ENCODE measurements around the gene SLC5A2.

DNA sequence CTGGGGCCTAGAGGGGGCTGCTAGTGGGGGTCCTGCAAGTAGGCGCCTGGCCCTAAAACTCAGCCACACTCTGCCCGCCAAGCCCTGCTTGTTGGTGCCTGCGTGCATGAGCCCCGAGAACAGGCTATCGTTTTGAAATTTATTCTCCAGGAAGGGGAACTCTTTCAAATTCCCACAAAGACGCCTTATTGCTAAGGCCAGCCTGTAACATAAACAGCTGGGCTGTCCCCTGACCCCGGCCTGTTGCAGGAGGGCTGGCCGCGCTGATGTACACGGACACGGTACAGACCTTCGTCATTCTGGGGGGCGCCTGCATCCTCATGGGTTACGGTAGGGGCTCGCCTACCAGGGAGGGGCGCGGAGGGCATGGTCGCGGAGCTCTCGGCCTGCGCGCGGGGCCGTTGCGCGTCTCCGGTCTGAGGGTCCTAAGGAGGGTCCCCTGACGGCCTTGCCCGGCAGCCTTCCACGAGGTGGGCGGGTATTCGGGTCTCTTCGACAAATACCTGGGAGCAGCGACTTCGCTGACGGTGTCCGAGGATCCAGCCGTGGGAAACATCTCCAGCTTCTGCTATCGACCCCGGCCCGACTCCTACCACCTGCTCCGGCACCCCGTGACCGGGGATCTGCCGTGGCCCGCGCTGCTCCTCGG lies 4.3 kb downstream of the SLC5A2 start:
- TF ChIP-seq, protein P1, sequence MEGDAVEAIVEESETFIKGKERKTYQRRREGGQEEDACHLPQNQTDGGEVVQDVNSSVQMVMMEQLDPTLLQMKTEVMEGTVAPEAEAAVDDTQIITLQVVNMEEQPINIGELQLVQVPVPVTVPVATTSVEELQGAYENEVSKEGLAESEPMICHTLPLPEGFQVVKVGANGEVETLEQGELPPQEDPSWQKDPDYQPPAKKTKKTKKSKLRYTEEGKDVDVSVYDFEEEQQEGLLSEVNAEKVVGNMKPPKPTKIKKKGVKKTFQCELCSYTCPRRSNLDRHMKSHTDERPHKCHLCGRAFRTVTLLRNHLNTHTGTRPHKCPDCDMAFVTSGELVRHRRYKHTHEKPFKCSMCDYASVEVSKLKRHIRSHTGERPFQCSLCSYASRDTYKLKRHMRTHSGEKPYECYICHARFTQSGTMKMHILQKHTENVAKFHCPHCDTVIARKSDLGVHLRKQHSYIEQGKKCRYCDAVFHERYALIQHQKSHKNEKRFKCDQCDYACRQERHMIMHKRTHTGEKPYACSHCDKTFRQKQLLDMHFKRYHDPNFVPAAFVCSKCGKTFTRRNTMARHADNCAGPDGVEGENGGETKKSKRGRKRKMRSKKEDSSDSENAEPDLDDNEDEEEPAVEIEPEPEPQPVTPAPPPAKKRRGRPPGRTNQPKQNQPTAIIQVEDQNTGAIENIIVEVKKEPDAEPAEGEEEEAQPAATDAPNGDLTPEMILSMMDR (IDR thresholded peaks at IDR 0.05; ENCODE audit: low read length): no peak
- no peak for TF ChIP-seq EZH2 (optimal IDR thresholded peaks at IDR 0.05; ENCODE audit: low read depth, low read length)
